HUES6 (cell line): ENCODE data around the gene RPL11.

Source experiments
- H3K27ac ChIP-seq: 2 replicates; pipeline ENCODE4 v1.7.0; 2013; ENCODE audit warnings: low read depth, mild to moderate bottlenecking, low read length, inconsistent platforms
- H3K27me3 ChIP-seq: 2 replicates; pipeline ENCODE4 v1.6.1; 2013; ENCODE audit warnings: low read length; ENCODE audit not compliant: control insufficient read depth, insufficient read depth
- H3K36me3 ChIP-seq: 2 replicates; pipeline ENCODE4 v1.6.1; 2013; ENCODE audit warnings: low read length; ENCODE audit not compliant: control insufficient read depth, insufficient read depth
- H3K4me1 ChIP-seq: 2 replicates; pipeline ENCODE4 v1.6.1; 2013; ENCODE audit warnings: low read length; ENCODE audit not compliant: control insufficient read depth, insufficient read depth
- H3K4me3 ChIP-seq: 2 replicates; pipeline ENCODE4 v1.5.1; 2013; ENCODE audit warnings: low read depth, low read length
- H3K9ac ChIP-seq: one replicate; pipeline ENCODE4 v1.6.1; 2013; ENCODE audit warnings: mild to moderate bottlenecking, low read length
- H3K9me3 ChIP-seq: 2 replicates; pipeline ENCODE4 v1.6.1; 2013; ENCODE audit warnings: low read depth, low read length; ENCODE audit not compliant: control insufficient read depth, insufficient read depth

RPL11 gene

DNA sequence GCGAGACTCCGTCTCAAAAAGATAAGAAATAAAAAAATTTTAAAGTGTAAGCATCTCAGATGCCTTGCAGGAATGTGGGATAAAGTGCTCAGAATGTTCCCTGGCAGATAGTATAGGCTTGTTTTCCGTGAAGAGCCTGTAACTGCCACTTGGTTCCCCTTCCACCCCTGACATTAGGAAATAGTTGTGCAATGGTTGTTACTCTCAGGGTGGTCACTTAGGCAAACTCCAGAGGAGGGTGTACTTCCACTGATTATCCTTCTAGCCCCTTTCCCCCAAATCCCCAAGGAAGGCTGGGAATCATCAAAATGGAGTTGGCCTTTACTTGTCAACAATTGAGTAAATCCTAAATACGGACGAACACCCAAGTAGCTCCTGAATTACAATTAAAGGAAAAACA, 10.4 kb downstream of the RPL11 start:
- no peaks in the 10 kb centered on the region for H3K27me3 ChIP-seq
- no peaks in the 10 kb centered on the region for H3K9me3 ChIP-seq
- no peaks in the 10 kb centered on the region for H3K4me1 ChIP-seq
- H3K9ac ChIP-seq, result no peak overlapping the region
- H3K4me3 ChIP-seq, result no peak overlapping the region
- H3K27ac ChIP-seq, result no peak overlapping the region
- H3K36me3 ChIP-seq, result peaks cover 65% of the 10 kb centered on the region

- H3K27me3 ChIP-seq, result no peaks in the 10 kb centered on the region
- H3K9me3 ChIP-seq, result no peaks in the 10 kb centered on the region
- H3K27ac ChIP-seq, result no peak overlapping the region
- H3K4me1 ChIP-seq, result no peaks in the 10 kb centered on the region
- no peak overlapping the region for H3K9ac ChIP-seq
- H3K36me3 ChIP-seq, result peaks cover 36% of the 10 kb centered on the region
- no peak overlapping the region for H3K4me3 ChIP-seq
Observed at GRCh38 chr1:23704834-23705495, 13.4 kb downstream of the RPL11 start.

GRCh38 chr1:23709229-23709628, 17.6 kb downstream of the RPL11 start:
- Histone ChIP-seq H3K4me3 (no peak overlapping the region), H3K27me3 (no peaks in the 10 kb centered on the region), H3K36me3 (peaks cover 6% of the 10 kb centered on the region; the same call in 1 of the 2 replicates), H3K9me3 (no peaks in the 10 kb centered on the region), H3K27ac (no peak overlapping the region), H3K4me1 (no peaks in the 10 kb centered on the region), H3K9ac (no peak overlapping the region)

GRCh38 chr1:23718482-23718881, 26.9 kb downstream of the RPL11 start:
- no peaks in the 10 kb centered on the region for H3K36me3 ChIP-seq
- H3K9me3 ChIP-seq, result no peaks in the 10 kb centered on the region
- H3K4me1 ChIP-seq, result no peaks in the 10 kb centered on the region
- no peak overlapping the region for H3K4me3 ChIP-seq
- no peak overlapping the region for H3K27ac ChIP-seq
- no peak overlapping the region for H3K9ac ChIP-seq
- no peaks in the 10 kb centered on the region for H3K27me3 ChIP-seq

GRCh38 chr1:23719162-23719820, 27.7 kb downstream of the RPL11 start:
- Histone ChIP-seq H3K9ac (no peak overlapping the region), H3K27me3 (no peaks in the 10 kb centered on the region), H3K4me1 (no peaks in the 10 kb centered on the region), H3K27ac (no peak overlapping the region), H3K9me3 (no peaks in the 10 kb centered on the region), H3K36me3 (no peaks in the 10 kb centered on the region), H3K4me3 (no peak overlapping the region)

GRCh38 chr1:23720256-23720995, 28.8 kb downstream of the RPL11 start:
- H3K4me1 ChIP-seq, result no peaks in the 10 kb centered on the region
- no peak overlapping the region for H3K9ac ChIP-seq
- H3K4me3 ChIP-seq, result no peak overlapping the region
- no peak overlapping the region for H3K27ac ChIP-seq
- no peaks in the 10 kb centered on the region for H3K9me3 ChIP-seq
- no peaks in the 10 kb centered on the region for H3K27me3 ChIP-seq
- H3K36me3 ChIP-seq, result no peaks in the 10 kb centered on the region

- Histone ChIP-seq H3K4me3 (no peak overlapping the region), H3K4me1 (no peaks in the 10 kb centered on the region), H3K9ac (no peak overlapping the region), H3K27ac (no peak overlapping the region), H3K27me3 (no peaks in the 10 kb centered on the region), H3K36me3 (no peaks in the 10 kb centered on the region), H3K9me3 (no peaks in the 10 kb centered on the region)
Observed at GRCh38 chr1:23722652-23723051, 31.0 kb downstream of the RPL11 start.

- Histone ChIP-seq H3K27me3 (no peaks in the 10 kb centered on the region), H3K4me1 (no peaks in the 10 kb centered on the region), H3K27ac (no peak overlapping the region), H3K36me3 (no peaks in the 10 kb centered on the region), H3K9me3 (no peaks in the 10 kb centered on the region), H3K9ac (no peak overlapping the region), H3K4me3 (no peak overlapping the region)
Observed at GRCh38 chr1:23726686-23727085, 35.1 kb downstream of the RPL11 start.

DNA sequence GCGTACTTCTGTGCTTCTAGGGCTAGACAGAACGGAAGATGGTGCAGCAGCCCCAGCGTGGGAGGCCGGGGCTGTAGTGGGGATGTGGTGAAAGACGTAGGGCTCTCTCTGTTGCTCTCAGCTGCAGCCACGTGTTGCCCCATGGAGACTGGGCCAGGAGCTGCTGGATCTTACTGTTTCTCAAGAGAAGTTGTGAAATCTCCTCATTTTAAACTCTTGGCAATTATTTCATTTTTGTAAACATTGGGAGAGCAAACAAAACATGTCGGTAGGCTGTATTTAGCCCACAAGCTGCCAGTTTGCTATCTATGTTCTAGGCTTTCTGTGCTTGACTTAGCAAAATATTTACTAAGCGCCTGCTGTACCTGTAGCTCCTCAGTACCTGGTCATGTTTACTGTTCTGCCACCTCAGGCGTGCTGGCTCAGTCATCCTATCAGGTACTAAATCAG, 35.8 kb downstream of the RPL11 start:
- no peak overlapping the region for H3K9ac ChIP-seq
- H3K36me3 ChIP-seq, result no peaks in the 10 kb centered on the region
- no peak overlapping the region for H3K27ac ChIP-seq
- no peaks in the 10 kb centered on the region for H3K27me3 ChIP-seq
- H3K9me3 ChIP-seq, result no peaks in the 10 kb centered on the region
- no peaks in the 10 kb centered on the region for H3K4me1 ChIP-seq
- H3K4me3 ChIP-seq, result no peak overlapping the region

DNA sequence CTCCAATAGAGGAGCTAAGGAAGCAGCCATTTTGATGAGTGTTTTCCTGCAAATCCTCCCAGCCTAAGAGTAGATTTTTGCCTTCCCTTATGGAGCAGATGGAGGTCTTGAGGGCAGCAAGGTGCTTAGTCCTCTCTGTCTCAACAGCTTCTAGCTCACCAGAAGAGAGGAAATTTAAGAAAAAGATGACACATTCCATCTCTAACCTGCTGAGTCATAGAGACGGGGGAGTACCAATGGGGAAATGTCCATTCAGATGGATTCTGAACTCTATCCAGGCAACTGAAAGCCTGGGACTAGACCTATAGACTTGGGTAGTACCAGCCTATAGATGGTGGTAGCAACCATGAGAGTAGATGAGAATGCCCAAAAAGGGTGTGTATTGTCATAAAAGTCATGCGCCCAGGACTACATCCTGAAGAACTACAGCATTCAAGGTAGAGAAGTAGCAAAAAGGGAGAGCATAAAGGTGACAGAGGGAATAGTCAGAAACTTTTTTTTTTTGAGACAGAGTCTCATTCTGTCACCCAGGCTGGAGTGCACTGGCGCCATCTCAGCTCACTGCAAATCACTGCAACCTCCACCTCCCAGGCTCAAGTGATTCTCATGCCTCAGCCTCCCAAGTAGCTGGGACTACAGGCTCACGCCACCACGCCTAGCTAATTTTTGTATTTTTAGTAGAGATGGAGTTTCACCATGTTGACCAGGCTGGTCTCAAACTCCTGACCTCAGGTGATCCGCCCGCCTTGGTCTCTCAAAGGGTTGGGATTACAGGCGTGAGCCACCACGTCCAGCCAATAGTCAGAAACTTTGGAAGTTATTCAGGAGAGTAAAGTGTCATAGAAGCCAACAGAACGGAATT, 41.0 kb downstream of the RPL11 start:
- no peaks in the 10 kb centered on the region for H3K9me3 ChIP-seq
- H3K4me1 ChIP-seq, result no peaks in the 10 kb centered on the region
- H3K36me3 ChIP-seq, result no peaks in the 10 kb centered on the region
- no peak overlapping the region for H3K27ac ChIP-seq
- no peak overlapping the region for H3K4me3 ChIP-seq
- no peaks in the 10 kb centered on the region for H3K27me3 ChIP-seq
- H3K9ac ChIP-seq, result no peak overlapping the region
